Measurements from ENCODE around the gene MATN4. TPM values are rescaled to one million over a fixed set of nuclear protein-coding genes. Genes with fewer than 3 reads are reported as not detected.

MATN4 gene
- total RNA-seq, 2 donors from 2014 or later: 0.20 to 0.46 TPM

DNA sequence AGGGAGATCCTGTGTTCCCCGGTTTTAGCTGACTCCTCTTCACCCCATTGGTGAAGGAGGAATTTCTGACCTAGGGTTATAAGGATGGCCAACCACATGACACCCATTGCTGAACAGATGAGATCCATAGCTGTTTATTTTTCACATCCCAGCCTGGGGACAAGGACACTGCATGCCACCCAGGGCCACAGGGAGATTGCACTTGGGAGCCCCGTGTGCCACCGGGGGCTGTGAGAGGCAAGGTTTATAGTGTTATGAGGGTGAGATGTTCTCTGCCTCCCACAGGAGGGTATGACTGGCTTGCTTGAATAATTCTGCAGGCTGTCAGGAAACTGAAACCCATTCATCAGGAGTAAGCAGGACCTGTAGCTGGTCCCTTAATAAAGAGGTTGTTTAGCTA lies 39.0 kb downstream of the MATN4 start:
- no peak overlapping the region for H3K27ac Mint-ChIP-seq
- no peak overlapping the region for H3K9ac ChIP-seq (ENCODE audit: extremely low read depth, low read length, poor library complexity, severe bottlenecking)
- WGBS, 2 experiments (ENCODE audit: insufficient coverage in 1 of 2, insufficient read length in 1 of 2): 88% methylated on average over 3 of the region's 3 CpGs; no CpG with 5 or more reads in 1 of the 2 experiments
- H3K4me3 Mint-ChIP-seq: no peak overlapping the region
- H3K36me3 ChIP-seq (ENCODE audit: control insufficient read depth, insufficient read depth, low read length): no peaks in the 10 kb centered on the region
- H3K4me1 Mint-ChIP-seq: no peaks in the 10 kb centered on the region
- no peaks in the 10 kb centered on the region for H3K36me3 Mint-ChIP-seq (ENCODE audit: low read depth)
- H3K9me3 ChIP-seq (ENCODE audit: control insufficient read depth, low read length): no peaks in the 10 kb centered on the region
- H3K27me3 ChIP-seq (ENCODE audit: control insufficient read depth, insufficient read depth, low read length, poor library complexity, severe bottlenecking): no peaks in the 10 kb centered on the region
- H3K4me1 ChIP-seq (ENCODE audit: control insufficient read depth, insufficient read depth, low read length): no peaks in the 10 kb centered on the region
- peaks cover 2% of the 10 kb centered on the region for H3K27me3 Mint-ChIP-seq (ENCODE audit: insufficient read depth)
- H3K4me3 ChIP-seq (ENCODE audit: low read length): no peak overlapping the region
- TF ChIP-seq CTCF (conservative IDR thresholded peaks at IDR 0.05): no peak
- no peak for DNase-seq
- H3K9me3 Mint-ChIP-seq: no peaks in the 10 kb centered on the region
- no peak overlapping the region for H3K27ac ChIP-seq (ENCODE audit: low read depth, low read length)

GRCh38 chr20:45268531-45268930 lies 39.6 kb downstream of the MATN4 start:
- H3K4me3 Mint-ChIP-seq: no peak overlapping the region
- Histone ChIP-seq H3K9me3 (ENCODE audit: control insufficient read depth, low read length) (no peaks in the 10 kb centered on the region), H3K36me3 (ENCODE audit: control insufficient read depth, insufficient read depth, low read length) (no peaks in the 10 kb centered on the region), H3K4me1 (ENCODE audit: control insufficient read depth, insufficient read depth, low read length) (no peaks in the 10 kb centered on the region), H3K9ac (ENCODE audit: extremely low read depth, low read length, poor library complexity, severe bottlenecking) (no peak overlapping the region), H3K27ac (ENCODE audit: low read depth, low read length) (no peak overlapping the region), H3K4me3 (ENCODE audit: low read length) (no peak overlapping the region), H3K27me3 (ENCODE audit: control insufficient read depth, insufficient read depth, low read length, poor library complexity, severe bottlenecking) (no peaks in the 10 kb centered on the region)
- H3K9me3 Mint-ChIP-seq: no peaks in the 10 kb centered on the region
- H3K27ac Mint-ChIP-seq: no peak overlapping the region
- no peaks in the 10 kb centered on the region for H3K4me1 Mint-ChIP-seq
- DNase-seq: no peak
- no peak for TF ChIP-seq CTCF (conservative IDR thresholded peaks at IDR 0.05)
- H3K36me3 Mint-ChIP-seq (ENCODE audit: low read depth): no peaks in the 10 kb centered on the region
- peaks cover 2% of the 10 kb centered on the region for H3K27me3 Mint-ChIP-seq (ENCODE audit: insufficient read depth)
- 88 to 93% methylated on average over 1 to 3 of the region's 3 CpGs for WGBS, 2 experiments (ENCODE audit: insufficient coverage in 1 of 2, insufficient read length in 1 of 2)

- Mint-ChIP-seq H3K27ac (no peak overlapping the region), H3K4me3 (no peak overlapping the region), H3K9me3 (no peaks in the 10 kb centered on the region), H3K36me3 (ENCODE audit: low read depth) (no peaks in the 10 kb centered on the region), H3K4me1 (no peaks in the 10 kb centered on the region), H3K27me3 (ENCODE audit: insufficient read depth) (peaks cover 2% of the 10 kb centered on the region)
- no peak overlapping the region for H3K27ac ChIP-seq (ENCODE audit: low read depth, low read length)
- no peaks in the 10 kb centered on the region for H3K4me1 ChIP-seq (ENCODE audit: control insufficient read depth, insufficient read depth, low read length)
- H3K4me3 ChIP-seq (ENCODE audit: low read length): no peak overlapping the region
- no peak for TF ChIP-seq CTCF (conservative IDR thresholded peaks at IDR 0.05)
- no peak overlapping the region for H3K9ac ChIP-seq (ENCODE audit: extremely low read depth, low read length, poor library complexity, severe bottlenecking)
- H3K27me3 ChIP-seq (ENCODE audit: control insufficient read depth, insufficient read depth, low read length, poor library complexity, severe bottlenecking): no peaks in the 10 kb centered on the region
- no peaks in the 10 kb centered on the region for H3K9me3 ChIP-seq (ENCODE audit: control insufficient read depth, low read length)
- no peaks in the 10 kb centered on the region for H3K36me3 ChIP-seq (ENCODE audit: control insufficient read depth, insufficient read depth, low read length)
- DNase-seq: no peak
Measured at GRCh38 chr20:45266977-45267376, 41.1 kb downstream of the MATN4 start.

Data from endodermal cell (in vitro differentiated cells).